H1 (cell line): ENCODE data around the gene IQUB.

Experiments used
- CEBPB ChIP-seq: IDR thresholded peaks from 2 replicates; pipeline ENCODE4 v1.6.1; 2012; ENCODE audit warnings: low read depth, low read length
- CREB1 ChIP-seq: IDR thresholded peaks from 2 replicates; pipeline ENCODE4 v1.6.1; 2012; ENCODE audit warnings: inconsistent platforms
- E2F6 ChIP-seq: IDR thresholded peaks from 2 replicates; pipeline ENCODE4 v1.6.1; 2012; ENCODE audit warnings: inconsistent platforms
- GABPA ChIP-seq: IDR thresholded peaks from 2 replicates; pipeline ENCODE4 v1.6.1; 2011; ENCODE audit warnings: mild to moderate bottlenecking, low read length, moderate library complexity, borderline replicate concordance; ENCODE audit not compliant: insufficient read depth
- POLR2A ChIP-seq, 2 experiments: IDR thresholded peaks; 1 replicate in 1 of 2; 2 replicates in 1 of 2; pipeline ENCODE4 v1.6.1; 2011; ENCODE audit warnings: low read depth in 2 of 2, low read length in 2 of 2, mild to moderate bottlenecking in 2 of 2; ENCODE audit errors: control extremely low read depth in 1 of 2
- POLR2AphosphoS5 ChIP-seq: IDR thresholded peaks from 2 replicates; pipeline ENCODE4 v1.6.1; 2011; ENCODE audit warnings: low read depth, low read length
- RAD21 ChIP-seq, 2 experiments: IDR thresholded peaks in 1 of 2; conservative IDR thresholded peaks in 1 of 2; 2 replicates each; pipeline ENCODE4 v1.6.1; 2011; ENCODE audit warnings: low read depth in 2 of 2, low read length in 2 of 2, improper control_type of control experiment in 1 of 2, inconsistent platforms in 1 of 2, mild to moderate bottlenecking in 1 of 2, moderate library complexity in 1 of 2

- TF ChIP-seq POLR2AphosphoS5 (no peak), CEBPB (no peak), E2F6 (no peak), CREB1 (no peak), GABPA (no peak), POLR2A (IDR thresholded peaks at IDR 0.05; ENCODE audit: control extremely low read depth in 1 of 2, low read depth in 2 of 2, low read length in 2 of 2) (no peak), RAD21 (IDR thresholded peaks at IDR 0.05 in 1 of 2, conservative IDR thresholded peaks at IDR 0.05 in 1 of 2; ENCODE audit: low read depth in 2 of 2, low read length in 2 of 2) (no peak)
These were observed 1.1 kb upstream of the IQUB start for GRCh38 chr7:123535517-123535916.
